Caco-2 (cell line): Measurements from ENCODE around the gene SCML1. TPM values are rescaled to one million over a fixed set of nuclear protein-coding genes. Genes with fewer than 3 reads are reported as not detected.

Experiments used
- BruUV-seq: library from RNA; stranded (reverse); fragments of 400-500 nt; replicated peaks from 2 replicates; lab custom pipeline; 2021; lab: Mats Ljungman, UMichigan
- CTCF ChIA-PET: fragments of 300-600 bp; sonication (Branson Sonifier 250); formaldehyde crosslinking; loops from one replicate; lab custom pipeline; 2022; ENCODE audit warnings: antibody characterized with exemption; lab: Charles Lee
- POLR2A ChIA-PET: fragments of 300-600 bp; sonication (Branson Sonifier 250); formaldehyde crosslinking; loops from one replicate; lab custom pipeline; 2022; ENCODE audit warnings: antibody characterized with exemption; lab: Charles Lee
- DNase-seq, 2 experiments: peaks; one replicate each; pipeline versions ENCODE4 v3.0.0 to v3.0.0-alpha.2; 2020 to 2022
- H3K27me3 ChIP-seq: replicated peaks from 2 replicates; pipeline ENCODE4 v1.6.0; 2011; ENCODE audit warnings: low read length; ENCODE audit not compliant: control insufficient read depth, insufficient read depth
- H3K36me3 ChIP-seq: 2 replicates; pipeline ENCODE4 v1.5.1; 2011; ENCODE audit warnings: low read length; ENCODE audit not compliant: control insufficient read depth, insufficient read depth
- H3K4me1 ChIP-seq: fragments of 250-450 bp; sonication (Bioruptor Pico); 2 replicates; pipeline ENCODE4 v1.5.1; 2020; ENCODE audit warnings: mild to moderate bottlenecking
- H3K4me3 ChIP-seq: 2 replicates; pipeline ENCODE4 v1.5.1; 2011; ENCODE audit warnings: low read depth, mild to moderate bottlenecking, control low read depth, low read length
- H3K9me3 ChIP-seq: fragments of 250-450 bp; sonication (Bioruptor Pico); 2 replicates; pipeline ENCODE4 v1.5.1; 2020; ENCODE audit warnings: mild to moderate bottlenecking, moderate library complexity
- H3K27ac Mint-ChIP-seq: one replicate; pipeline ENCODE4 v1.8.0; 2022; ENCODE audit warnings: mixed read lengths; ENCODE audit not compliant: unreplicated experiment
- H3K27me3 Mint-ChIP-seq: one replicate; pipeline ENCODE4 v1.8.0; 2022; ENCODE audit warnings: mixed read lengths; ENCODE audit not compliant: insufficient read depth, unreplicated experiment
- H3K36me3 Mint-ChIP-seq: one replicate; pipeline ENCODE4 v1.8.0; 2022; ENCODE audit warnings: mild to moderate bottlenecking, mixed read lengths; ENCODE audit not compliant: insufficient read depth, unreplicated experiment
- H3K4me1 Mint-ChIP-seq: one replicate; pipeline ENCODE4 v1.8.0; 2022; ENCODE audit warnings: low read depth, mixed read lengths; ENCODE audit not compliant: unreplicated experiment
- H3K4me3 Mint-ChIP-seq: one replicate; pipeline ENCODE4 v1.8.0; 2022; ENCODE audit warnings: mild to moderate bottlenecking, moderate library complexity, mixed read lengths; ENCODE audit not compliant: unreplicated experiment
- H3K9me3 Mint-ChIP-seq: one replicate; pipeline ENCODE4 v1.8.0; 2022; ENCODE audit warnings: mixed read lengths; ENCODE audit not compliant: unreplicated experiment
- CTCF ChIP-seq, 2 experiments: fragments of 200-600 bp in 1 of 2; IDR thresholded peaks; 1 replicate in 1 of 2; 2 replicates in 1 of 2; pipeline versions ENCODE4 v1.5.1 to v1.8.0; 2011 to 2022; ENCODE audit warnings: antibody characterized with exemption in 1 of 2, control low read depth in 1 of 2, inconsistent platforms in 1 of 2, low read depth in 1 of 2, low read length in 1 of 2, mild to moderate bottlenecking in 1 of 2, moderate library complexity in 1 of 2; ENCODE audit not compliant: insufficient read depth in 1 of 2, severe bottlenecking in 1 of 2, unreplicated experiment in 1 of 2
- intact Hi-C: fragments of 100-400 bp; cut with micrococcal nuclease; formaldehyde crosslinking; loops from one replicate; pipeline ENCODE4 v1.10.0; 2022; ENCODE audit not compliant: unreplicated experiment
- total RNA-seq: library from RNA; stranded (reverse); gene quantifications from 2 replicates; pipeline ENCODE4 v1.2.3, GENCODE V29; 2022

Gene SCML1
- total RNA-seq, 1 experiment from 2014 or later = 16.4 TPM

DNA sequence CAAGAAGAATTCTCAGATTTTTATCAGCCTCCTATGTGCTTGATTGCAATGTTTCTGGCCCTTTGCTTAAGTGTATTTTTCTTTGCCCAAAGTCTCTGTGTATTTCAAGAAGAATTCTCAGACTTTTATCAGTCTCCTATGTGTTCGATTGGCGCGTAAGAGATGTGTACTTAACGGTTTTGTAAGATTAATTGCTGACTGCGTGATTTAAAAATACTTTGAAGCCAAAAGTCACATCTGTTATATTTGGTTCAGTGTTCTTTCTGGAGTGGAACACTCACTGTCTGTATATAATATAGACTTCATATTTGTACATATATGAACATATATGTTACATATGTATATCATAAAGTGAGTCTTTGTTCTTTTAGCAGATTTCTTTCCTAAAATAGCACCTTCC lies 11.4 kb downstream of the SCML1 start:
- Histone ChIP-seq H3K9me3 (no peaks in the 10 kb centered on the region), H3K27me3 (no peaks in the 10 kb centered on the region), H3K4me1 (peaks cover 7% of the 10 kb centered on the region; the same call in 1 of the 2 replicates), H3K4me3 (no peak overlapping the region), H3K36me3 (peaks cover 1% of the 10 kb centered on the region; the same call in 1 of the 2 replicates)
- no peaks in the 10 kb centered on the region for H3K27me3 Mint-ChIP-seq
- H3K9me3 Mint-ChIP-seq = no peaks in the 10 kb centered on the region
- no peaks in the 10 kb centered on the region for H3K36me3 Mint-ChIP-seq
- no TSS peak for BruUV-seq
- intact Hi-C loops = no loop called here
- no peak overlapping the region for H3K4me3 Mint-ChIP-seq
- H3K27ac Mint-ChIP-seq = no peak overlapping the region
- POLR2A ChIA-PET = no interaction called here
- TF ChIP-seq CTCF (IDR thresholded peaks at IDR 0.05; ENCODE audit: insufficient read depth in 1 of 2, low read depth in 1 of 2, low read length in 1 of 2, severe bottlenecking in 1 of 2, unreplicated experiment in 1 of 2) = no peak
- no peak for DNase-seq
- no peaks in the 10 kb centered on the region for H3K4me1 Mint-ChIP-seq
- CTCF ChIA-PET = no interaction called here

DNA sequence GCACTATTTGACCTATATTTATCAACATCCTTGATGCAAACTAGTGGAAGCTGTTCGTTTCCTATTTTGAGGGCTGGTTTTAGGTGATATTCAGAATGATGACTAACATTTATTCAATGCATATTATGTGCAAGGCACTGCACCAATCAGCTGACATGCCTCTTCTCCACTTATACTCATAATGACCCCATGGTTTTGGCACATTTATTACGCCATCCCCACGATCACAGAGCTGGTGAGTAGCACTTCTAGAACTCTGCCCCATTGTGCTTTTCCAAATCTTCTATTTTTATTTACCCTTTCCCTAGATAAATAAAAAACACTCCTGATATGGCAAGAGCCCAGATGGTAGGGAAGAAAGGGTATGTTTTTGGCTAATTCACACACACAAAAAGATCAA lies 13.1 kb downstream of the SCML1 start:
- Mint-ChIP-seq H3K4me3 (no peak overlapping the region), H3K4me1 (no peaks in the 10 kb centered on the region), H3K27ac (no peak overlapping the region), H3K36me3 (no peaks in the 10 kb centered on the region), H3K27me3 (no peaks in the 10 kb centered on the region), H3K9me3 (no peaks in the 10 kb centered on the region)
- DNase-seq = no peak
- POLR2A ChIA-PET = no interaction called here
- CTCF ChIA-PET = no interaction called here
- Histone ChIP-seq H3K4me3 (no peak overlapping the region), H3K9me3 (no peaks in the 10 kb centered on the region), H3K36me3 (peaks cover 1% of the 10 kb centered on the region; the same call in 1 of the 2 replicates), H3K4me1 (no peaks in the 10 kb centered on the region), H3K27me3 (no peaks in the 10 kb centered on the region)
- no TSS peak for BruUV-seq
- TF ChIP-seq CTCF (IDR thresholded peaks at IDR 0.05; ENCODE audit: insufficient read depth in 1 of 2, low read depth in 1 of 2, low read length in 1 of 2, severe bottlenecking in 1 of 2, unreplicated experiment in 1 of 2) = no peak
- intact Hi-C loops = no loop called here

DNA sequence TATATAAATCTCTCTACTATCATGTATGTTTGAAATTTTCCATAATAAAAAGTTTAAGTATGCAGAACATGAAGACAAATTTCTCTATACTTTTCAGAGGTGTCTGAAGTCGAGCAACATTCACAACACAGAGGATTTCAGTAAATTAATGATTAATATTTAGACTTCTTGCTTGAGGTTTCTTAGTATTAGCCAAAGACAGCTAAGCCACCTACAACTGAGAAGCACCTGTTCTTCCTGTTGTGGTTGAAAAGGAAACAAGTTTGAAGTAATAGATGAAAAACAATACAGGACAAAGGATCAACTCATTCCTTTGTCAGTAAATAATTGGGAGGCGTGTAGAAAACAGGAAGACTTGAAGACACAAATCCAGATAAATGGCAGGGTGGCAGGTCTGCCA lies 21.1 kb downstream of the SCML1 start:
- BruUV-seq = no TSS peak

More for the DNA sequence above, 21.1 kb downstream of the SCML1 start:
- DNase-seq = no peak
- no peaks in the 10 kb centered on the region for H3K4me1 ChIP-seq
- Mint-ChIP-seq H3K27me3 (no peaks in the 10 kb centered on the region), H3K9me3 (no peaks in the 10 kb centered on the region), H3K4me3 (no peak overlapping the region), H3K4me1 (no peaks in the 10 kb centered on the region), H3K36me3 (no peaks in the 10 kb centered on the region), H3K27ac (no peak overlapping the region)
- intact Hi-C loops = no loop called here
- H3K27me3 ChIP-seq = no peaks in the 10 kb centered on the region
- H3K9me3 ChIP-seq = no peaks in the 10 kb centered on the region
- POLR2A ChIA-PET = no interaction called here
- CTCF ChIA-PET = no interaction called here
- H3K4me3 ChIP-seq = no peak overlapping the region
- no peaks in the 10 kb centered on the region for H3K36me3 ChIP-seq
- no peak for TF ChIP-seq CTCF (IDR thresholded peaks at IDR 0.05; ENCODE audit: insufficient read depth in 1 of 2, low read depth in 1 of 2, low read length in 1 of 2, severe bottlenecking in 1 of 2, unreplicated experiment in 1 of 2)
